ENCODE measurements around the gene CELSR1. TPM values are rescaled to one million over a fixed set of nuclear protein-coding genes. Genes with fewer than 3 reads are reported as not detected.

CELSR1 gene
- total and polyA plus RNA-seq, 2 of the 13 experiments (the other 11 are each of a cell fraction or from before 2014, with no cell fraction given), result 0.78 to 1.8 TPM

- H3K9ac ChIP-seq (ENCODE audit: insufficient read depth, low read depth, low read length), result no peak overlapping the region
- TF ChIP-seq ATF6 (CRISPR knock-in tag; conservative IDR thresholded peaks at IDR 0.05) (no peak), NPAS2 (CRISPR knock-in tag; IDR thresholded peaks at IDR 0.05; ENCODE audit: borderline replicate concordance) (no peak), ZNF276 (CRISPR knock-in tag; IDR thresholded peaks at IDR 0.05; ENCODE audit: low read depth) (no peak), ARNTL (CRISPR knock-in tag; IDR thresholded peaks at IDR 0.05) (no peak), HES4 (CRISPR knock-in tag; IDR thresholded peaks at IDR 0.05; ENCODE audit: borderline replicate concordance) (no peak), ZNF232 (CRISPR knock-in tag; IDR thresholded peaks at IDR 0.05; ENCODE audit: borderline replicate concordance) (no peak), ZMYM2 (CRISPR knock-in tag; IDR thresholded peaks at IDR 0.05) (no peak), CERS6 (CRISPR knock-in tag; IDR thresholded peaks at IDR 0.05) (no peak), ZBTB4 (CRISPR knock-in tag; IDR thresholded peaks at IDR 0.05; ENCODE audit: borderline replicate concordance) (no peak), KDM6A (CRISPR knock-in tag; IDR thresholded peaks at IDR 0.05; ENCODE audit: low read depth) (no peak), ZNF510 (CRISPR knock-in tag; IDR thresholded peaks at IDR 0.05; ENCODE audit: low read depth) (no peak), SP5 (CRISPR knock-in tag; IDR thresholded peaks at IDR 0.05; ENCODE audit: borderline replicate concordance, low read depth) (no peak)
- TF ChIP-seq, protein P1, sequence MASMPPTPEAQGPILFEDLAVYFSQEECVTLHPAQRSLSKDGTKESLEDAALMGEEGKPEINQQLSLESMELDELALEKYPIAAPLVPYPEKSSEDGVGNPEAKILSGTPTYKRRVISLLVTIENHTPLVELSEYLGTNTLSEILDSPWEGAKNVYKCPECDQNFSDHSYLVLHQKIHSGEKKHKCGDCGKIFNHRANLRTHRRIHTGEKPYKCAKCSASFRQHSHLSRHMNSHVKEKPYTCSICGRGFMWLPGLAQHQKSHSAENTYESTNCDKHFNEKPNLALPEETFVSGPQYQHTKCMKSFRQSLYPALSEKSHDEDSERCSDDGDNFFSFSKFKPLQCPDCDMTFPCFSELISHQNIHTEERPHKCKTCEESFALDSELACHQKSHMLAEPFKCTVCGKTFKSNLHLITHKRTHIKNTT (CRISPR knock-in tag; IDR thresholded peaks at IDR 0.05), result no peak
- TF ChIP-seq, protein P2, sequence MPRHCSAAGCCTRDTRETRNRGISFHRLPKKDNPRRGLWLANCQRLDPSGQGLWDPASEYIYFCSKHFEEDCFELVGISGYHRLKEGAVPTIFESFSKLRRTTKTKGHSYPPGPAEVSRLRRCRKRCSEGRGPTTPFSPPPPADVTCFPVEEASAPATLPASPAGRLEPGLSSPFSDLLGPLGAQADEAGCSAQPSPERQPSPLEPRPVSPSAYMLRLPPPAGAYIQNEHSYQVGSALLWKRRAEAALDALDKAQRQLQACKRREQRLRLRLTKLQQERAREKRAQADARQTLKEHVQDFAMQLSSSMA (CRISPR knock-in tag; IDR thresholded peaks at IDR 0.05), result no peak
These were observed 11.1 kb downstream of the CELSR1 start for GRCh38 chr22:46526244-46526839.

More at GRCh38 chr22:46526244-46526839, 11.1 kb downstream of the CELSR1 start:
- no peak overlapping the region for H3K4me2 ChIP-seq (ENCODE audit: low read depth, low read length)
- intact Hi-C loops (cut with micrococcal nuclease; ENCODE audit: unreplicated experiment) (no loop called here), in situ Hi-C loops (cut with HindIII; ENCODE audit: extremely low pct_ligation_motif_present, low pct_unique_long_range_greater_than_20kb) (loop anchor here (25.0 kb wide), 1 partner anchor 389 kb away; no protein-coding TSS in a partner anchor)
- ChIA-PET CTCF (ENCODE audit: low intra/inter-chr PET ratio, low total read pairs) (no interaction called here), POLR2A (no interaction called here)
- DNase-seq (ENCODE audit: low spot score) (no peak), FAIRE-seq (no peak), ATAC-seq (no peak)
- peaks cover 32% of the 10 kb centered on the region for H3K4me1 ChIP-seq (ENCODE audit: insufficient read depth, low read length)
- no peaks in the 10 kb centered on the region for H3K79me2 ChIP-seq (ENCODE audit: insufficient read depth, low read length)
- H3K27ac ChIP-seq (ENCODE audit: extremely low read length, insufficient read depth, low read length), result no peak overlapping the region
- no peak overlapping the region for H2AFZ ChIP-seq (ENCODE audit: low read length)
- H4K20me1 ChIP-seq (ENCODE audit: insufficient read depth, low read length), result no peaks in the 10 kb centered on the region
- no peaks in the 10 kb centered on the region for H3K36me3 ChIP-seq (replicated peaks in 1 of 2; ENCODE audit: control insufficient read depth in 1 of 2, insufficient read depth in 2 of 2, low read length in 2 of 2)
- H3K4me3 ChIP-seq (replicated peaks in 1 of 3; ENCODE audit: insufficient read depth in 1 of 3, low read depth in 2 of 3, low read length in 3 of 3), result no peak overlapping the region
- WGBS (ENCODE audit: low lambda C conversion rate), result 80% methylated on average over 11 of the region's 13 CpGs
- no peaks in the 10 kb centered on the region for H3K9me3 ChIP-seq (ENCODE audit: low read length)
- peaks cover 3 to 39% of the 10 kb centered on the region in 2 experiments; a peak in 4 of 5 replicates for H3K27me3 ChIP-seq (ENCODE audit: control insufficient read depth in 1 of 2, insufficient read depth in 2 of 2, low read length in 2 of 2)
- no TSS peak for BruUV-seq (replicated peaks)
